G401 (cell line): ENCODE data around the gene STAT4. TPM values are rescaled to one million over a fixed set of nuclear protein-coding genes. Genes with fewer than 3 reads are reported as not detected.

ENCODE experiments used
- DNase-seq: peaks from one replicate; pipeline ENCODE4 v3.0.0-alpha.2; 2015; ENCODE audit warnings: low spot score
- in situ Hi-C: cut with HindIII; loops from 2 replicates; pipeline ENCODE4 v1.10.0; 2016; ENCODE audit warnings: low sequenced_read_pairs, mixed read lengths
- total RNA-seq: library from RNA; depleted of rRNA; stranded (reverse); fragments of >200 nt; shearing (Covaris generic); gene quantifications from 2 replicates; pipeline ENCODE4 v1.2.3, GENCODE V29; 2014

The STAT4 gene
- total RNA-seq, 1 experiment from 2014 or later = not detected

GRCh38 chr2:191152482-191153240 is 1.9 kb upstream of the STAT4 start:
- in situ Hi-C loops = no loop called here
- no peak for DNase-seq

- DNase-seq = no peak
- in situ Hi-C loops = no loop called here
These were observed 537 bp upstream of the STAT4 start for GRCh38 chr2:191151331-191151730.

DNA sequence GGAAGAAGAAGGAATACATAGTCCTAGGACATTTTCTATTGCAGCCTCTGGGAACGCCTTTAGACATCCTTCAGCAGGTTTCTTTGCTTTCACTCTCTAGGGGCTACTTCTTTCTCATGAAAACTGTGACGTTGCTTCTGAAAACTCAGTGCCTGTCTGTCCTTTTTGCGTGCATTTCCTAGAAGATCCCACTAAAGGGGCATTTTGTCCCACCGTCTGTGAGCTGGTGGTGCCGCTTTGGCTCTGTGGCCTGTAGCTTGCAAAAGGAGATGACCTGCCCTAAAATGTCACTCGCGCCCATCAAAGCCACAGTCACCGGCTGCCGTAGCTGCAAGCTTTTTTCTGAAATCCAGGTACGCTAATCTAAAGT is 579 bp downstream of the STAT4 start:
- in situ Hi-C loops = no loop called here
- no peak for DNase-seq

GRCh38 chr2:191149391-191149790 is 1.4 kb downstream of the STAT4 start:
- in situ Hi-C loops = no loop called here
- DNase-seq = no peak

- no peak for DNase-seq
- in situ Hi-C loops = no loop called here
These were observed 2.0 kb downstream of the STAT4 start for GRCh38 chr2:191148791-191149190.

- in situ Hi-C loops = no loop called here
- no peak for DNase-seq
These were observed 2.5 kb downstream of the STAT4 start for GRCh38 chr2:191148281-191148680.

DNA sequence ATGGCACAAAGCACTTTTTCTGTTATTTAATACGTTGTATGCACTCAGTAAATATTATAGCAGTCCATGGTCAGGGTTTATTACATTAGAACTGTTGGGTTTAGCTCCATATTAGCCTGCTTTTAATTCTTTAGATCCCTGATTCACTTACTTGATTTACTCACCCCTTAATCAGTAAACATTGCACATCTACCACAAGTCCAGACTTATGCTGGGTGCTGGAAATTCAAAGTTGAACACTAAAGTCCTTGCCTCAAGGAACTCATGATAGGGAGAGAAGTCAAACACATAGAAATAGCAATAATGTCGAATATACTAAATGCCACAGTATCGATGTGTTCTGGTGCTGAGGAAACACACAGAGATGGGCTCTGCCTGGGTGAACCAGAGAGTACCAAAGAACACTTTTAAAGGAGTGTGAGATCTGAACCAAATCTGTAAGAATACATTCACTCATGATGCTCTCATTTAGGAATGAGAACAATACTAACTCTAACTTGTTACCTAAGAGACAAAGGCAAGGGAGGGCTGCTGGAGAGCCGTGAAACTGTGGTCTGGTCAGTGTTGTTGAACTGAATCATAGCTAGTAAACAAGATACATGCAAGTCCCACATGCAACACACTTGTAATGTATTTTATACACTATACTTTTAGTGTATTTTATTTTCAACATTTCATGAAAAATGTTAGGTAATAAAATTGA is 4.9 kb downstream of the STAT4 start:
- in situ Hi-C loops = no loop called here
- DNase-seq = no peak

DNA sequence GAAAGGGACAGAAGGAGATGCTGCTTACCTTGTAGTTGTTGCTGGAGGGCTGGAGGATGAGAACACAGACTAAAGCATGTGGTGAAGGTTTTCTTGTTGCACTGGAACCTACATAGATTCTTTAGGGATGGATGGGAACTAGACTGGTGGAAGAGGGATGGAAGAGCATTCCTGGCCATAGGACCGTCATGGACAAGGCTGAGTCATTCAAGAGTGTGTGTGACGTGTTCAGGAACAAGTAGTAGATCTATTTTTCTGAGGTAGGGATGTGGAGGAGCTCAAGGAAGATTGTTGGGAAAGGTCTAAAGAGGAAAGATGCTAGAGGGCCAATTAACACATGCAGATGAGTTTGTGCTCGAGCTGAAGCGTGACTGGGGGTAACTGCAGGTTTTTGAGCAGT is 6.6 kb downstream of the STAT4 start:
- in situ Hi-C loops = no loop called here
- no peak for DNase-seq

DNA sequence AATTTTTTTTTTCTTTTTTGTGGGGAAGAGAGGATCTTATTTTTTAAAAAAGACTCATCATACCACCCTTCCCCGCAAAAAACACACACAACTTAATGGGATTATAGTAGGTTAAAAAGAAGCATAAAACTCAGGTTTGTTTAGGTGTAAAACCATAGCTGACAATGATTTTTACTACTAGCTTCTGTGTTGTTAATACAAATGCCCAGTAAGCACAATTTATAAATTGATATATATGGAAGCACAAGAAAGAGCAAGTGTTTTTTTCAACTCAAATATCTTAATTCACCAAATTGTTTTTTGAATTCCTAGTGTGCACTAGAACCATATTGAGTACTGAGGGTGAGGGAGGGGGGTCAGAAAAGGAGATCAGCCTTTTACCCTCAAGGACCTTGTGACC is 7.0 kb downstream of the STAT4 start:
- DNase-seq = no peak
- in situ Hi-C loops = no loop called here

DNA sequence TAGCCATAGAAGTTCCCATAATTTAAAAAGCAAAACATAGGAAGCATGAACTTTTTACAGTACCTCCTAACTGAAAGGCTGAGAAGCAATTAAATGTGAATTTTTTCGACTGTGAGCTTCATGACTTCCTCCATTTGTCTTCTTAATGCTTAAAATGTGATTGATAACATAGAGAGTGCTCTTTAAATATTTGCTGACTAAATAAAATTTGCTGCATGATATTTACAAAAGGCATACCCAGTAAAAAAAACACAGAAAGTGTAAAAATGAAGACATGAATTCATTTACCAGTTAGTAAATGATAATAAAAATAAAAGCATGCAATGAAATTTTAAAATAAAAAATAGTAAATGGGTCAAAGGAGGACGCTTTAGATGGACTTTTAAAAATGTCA is 21.9 kb downstream of the STAT4 start:
- DNase-seq = no peak
- in situ Hi-C loops = no loop called here

GRCh38 chr2:191128172-191128910 is 22.5 kb downstream of the STAT4 start:
- in situ Hi-C loops = no loop called here
- no peak for DNase-seq

GRCh38 chr2:191127235-191127634 is 23.6 kb downstream of the STAT4 start:
- in situ Hi-C loops = no loop called here
- DNase-seq = no peak

GRCh38 chr2:191126386-191127085 is 24.3 kb downstream of the STAT4 start:
- in situ Hi-C loops = no loop called here
- DNase-seq = no peak

GRCh38 chr2:191125646-191126045 is 25.1 kb downstream of the STAT4 start:
- DNase-seq = no peak
- in situ Hi-C loops = no loop called here

DNA sequence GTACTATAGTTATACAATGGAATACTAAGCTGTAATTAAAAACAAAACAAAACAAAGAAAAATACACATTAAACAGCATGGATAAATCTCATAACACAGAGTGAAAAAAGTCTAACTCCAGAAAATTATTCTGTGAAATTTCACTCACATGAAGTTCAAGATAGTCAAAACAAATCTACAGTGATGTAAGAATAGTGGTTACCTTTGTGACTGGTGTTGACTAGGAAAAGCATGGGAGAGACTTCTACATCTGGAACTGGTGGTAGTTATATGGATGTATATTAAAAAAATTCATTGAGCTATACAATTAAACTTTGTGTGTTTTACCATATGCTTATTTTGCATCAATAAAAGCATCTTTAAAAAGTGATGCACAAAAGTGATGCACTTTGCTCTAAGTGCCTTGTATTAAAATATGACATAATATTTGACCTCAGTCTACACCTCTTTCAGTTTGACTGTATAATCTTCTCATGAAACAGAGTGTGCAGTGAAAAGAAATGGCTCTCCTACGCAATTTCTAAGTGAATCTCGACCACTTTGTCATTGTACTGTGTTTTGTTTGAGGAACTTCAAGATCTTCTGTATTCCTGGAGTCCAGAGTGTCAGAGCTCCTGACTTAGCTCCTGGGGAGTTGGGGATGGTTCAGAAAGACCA is 28.0 kb downstream of the STAT4 start:
- in situ Hi-C loops = no loop called here
- DNase-seq = no peak

GRCh38 chr2:191117341-191117740 is 33.5 kb downstream of the STAT4 start:
- DNase-seq = no peak
- in situ Hi-C loops = no loop called here

GRCh38 chr2:191115804-191116203 is 35.0 kb downstream of the STAT4 start:
- no peak for DNase-seq
- in situ Hi-C loops = no loop called here

DNA sequence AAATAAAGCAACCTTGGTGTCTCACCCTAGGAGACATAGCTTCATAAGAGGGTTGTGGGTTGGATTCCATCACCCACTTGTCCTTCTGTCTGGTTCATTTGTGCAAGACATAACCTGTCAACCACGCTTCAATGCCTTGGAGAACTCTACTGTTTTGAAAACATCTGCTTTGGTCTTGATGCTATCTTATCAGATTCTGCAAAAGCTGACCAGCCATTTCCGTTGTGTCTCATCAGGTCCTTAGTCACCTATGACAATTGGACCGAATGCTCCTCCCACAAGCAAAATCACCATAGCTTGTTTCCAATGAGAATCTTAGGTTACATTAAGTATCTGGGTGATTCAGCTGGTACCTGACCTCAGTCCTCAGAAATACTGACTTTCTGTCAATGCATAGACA is 35.4 kb downstream of the STAT4 start:
- in situ Hi-C loops = no loop called here

GRCh38 chr2:191114403-191114886 is 36.3 kb downstream of the STAT4 start:
- DNase-seq = no peak
- in situ Hi-C loops = no loop called here

More for the DNA sequence above, 35.4 kb downstream of the STAT4 start:
- DNase-seq = no peak
